IPS-20b (cell line): ENCODE measurements around the gene POLR3H.
A peak's percentile ranks its signal among the peaks of the same experiment; 100 is the strongest.
"Not testable (repeated sequence)": the region's sequence is repeated elsewhere in the genome, so short reads cannot be mapped to it uniquely, and the experiment has no call there.

Experiments used
- H3K27ac ChIP-seq: one replicate; pipeline ENCODE4 v1.5.1; 2013; ENCODE audit warnings: low read length
- H3K27me3 ChIP-seq: 2 replicates; pipeline ENCODE4 v1.6.1; 2013; ENCODE audit warnings: mild to moderate bottlenecking, low read length, inconsistent platforms; ENCODE audit not compliant: insufficient read depth
- H3K36me3 ChIP-seq: 2 replicates; pipeline ENCODE4 v1.6.1; 2013; ENCODE audit warnings: low read depth, mild to moderate bottlenecking, inconsistent platforms, low read length, moderate library complexity; ENCODE audit not compliant: insufficient read depth
- H3K4me1 ChIP-seq: 2 replicates; pipeline ENCODE4 v1.6.1; 2013; ENCODE audit warnings: mild to moderate bottlenecking, control low read depth, inconsistent platforms, low read length, moderate library complexity; ENCODE audit not compliant: insufficient read depth
- H3K4me3 ChIP-seq: 2 replicates; pipeline ENCODE4 v1.5.1; 2013; ENCODE audit warnings: mild to moderate bottlenecking, low read length, inconsistent platforms
- H3K9ac ChIP-seq: 2 replicates; pipeline ENCODE4 v1.6.1; 2013; ENCODE audit warnings: low read depth, mild to moderate bottlenecking, inconsistent platforms, low read length, moderate library complexity
- H3K9me3 ChIP-seq: 2 replicates; pipeline ENCODE4 v1.6.1; 2013; ENCODE audit warnings: mild to moderate bottlenecking, low read depth, low read length, inconsistent platforms; ENCODE audit not compliant: insufficient read depth

The POLR3H gene

DNA sequence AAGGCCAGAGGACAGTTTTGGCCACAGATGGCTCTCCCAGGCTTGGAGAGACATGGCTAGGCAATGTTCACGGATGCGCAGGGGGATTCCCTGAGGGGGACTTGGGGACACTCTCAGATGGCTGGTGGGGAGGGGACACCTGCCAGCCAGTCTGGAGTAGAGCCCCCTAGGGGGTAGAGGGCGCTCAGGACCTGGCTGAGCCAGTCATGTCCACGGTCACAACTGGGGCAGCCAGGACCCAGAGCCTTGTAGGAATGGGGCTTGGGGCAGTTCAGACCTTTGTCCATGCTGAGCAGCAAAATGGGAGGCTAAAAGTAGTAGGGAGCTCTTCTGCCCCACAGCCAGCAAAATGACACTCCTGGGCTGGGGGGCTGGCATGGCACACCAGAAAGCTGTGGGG is 18.2 kb upstream of the POLR3H start:
- H3K27me3 ChIP-seq: no peaks in the 10 kb centered on the region
- no peaks in the 10 kb centered on the region for H3K9me3 ChIP-seq
- peaks cover 25% of the 10 kb centered on the region for H3K4me1 ChIP-seq
- H3K27ac ChIP-seq: no peak overlapping the region
- H3K9ac ChIP-seq: no peak overlapping the region
- no peaks in the 10 kb centered on the region for H3K36me3 ChIP-seq
- no peak overlapping the region for H3K4me3 ChIP-seq

DNA sequence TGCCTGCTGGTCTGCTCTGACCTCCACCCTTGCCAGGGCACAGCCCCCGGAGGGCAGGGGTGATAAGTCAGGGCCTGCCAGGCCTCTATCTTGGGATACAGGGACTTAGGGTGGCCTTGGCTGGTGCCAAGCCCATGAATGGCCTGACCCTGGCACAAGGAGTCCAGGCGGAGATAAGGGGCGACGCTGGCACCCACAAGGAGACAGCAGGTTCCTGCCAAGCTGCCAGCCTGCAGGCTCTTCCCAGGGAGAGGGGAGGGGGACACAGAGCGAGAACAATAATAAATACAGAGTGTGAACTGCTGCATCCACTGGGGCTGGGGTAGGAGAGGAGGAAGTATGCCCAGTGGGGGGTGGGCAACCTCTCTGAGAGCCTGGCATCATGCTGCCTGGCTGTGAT is 17.5 kb upstream of the POLR3H start:
- Histone ChIP-seq H3K9ac (no peak overlapping the region), H3K4me1 (peaks cover 25% of the 10 kb centered on the region), H3K27ac (no peak overlapping the region), H3K36me3 (no peaks in the 10 kb centered on the region), H3K4me3 (0 out of 2 replicates have a peak overlapping the region, but pooled peaks have one; percentile 55), H3K9me3 (no peaks in the 10 kb centered on the region), H3K27me3 (no peaks in the 10 kb centered on the region)

DNA sequence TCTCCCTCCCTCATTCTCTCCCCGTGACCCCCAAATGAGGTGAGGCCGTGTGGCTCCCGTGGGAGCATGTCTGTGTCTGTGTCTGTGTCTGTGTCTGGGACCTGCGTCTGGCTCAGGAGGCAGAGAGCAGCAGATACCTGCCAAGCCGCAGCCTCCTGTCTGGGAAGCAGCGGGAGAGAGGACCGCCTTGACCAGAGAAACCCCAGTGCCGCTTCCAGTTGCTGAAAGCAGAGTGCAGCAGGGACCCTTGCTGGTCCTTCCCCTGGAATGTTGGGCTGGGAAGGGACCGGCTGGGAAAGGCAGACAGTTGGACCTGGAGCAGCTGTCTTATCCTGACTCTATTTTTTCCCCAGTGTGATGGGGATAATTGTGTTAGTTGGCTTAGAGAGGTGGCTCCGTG is 17.1 kb upstream of the POLR3H start:
- H3K9ac ChIP-seq: no peak overlapping the region
- H3K36me3 ChIP-seq: no peaks in the 10 kb centered on the region
- no peaks in the 10 kb centered on the region for H3K27me3 ChIP-seq
- H3K9me3 ChIP-seq: no peaks in the 10 kb centered on the region
- peaks cover 25% of the 10 kb centered on the region for H3K4me1 ChIP-seq
- H3K4me3 ChIP-seq: peak overlapping the region; percentile 55; the same call in 1 of the 2 replicates
- H3K27ac ChIP-seq: no peak overlapping the region

DNA sequence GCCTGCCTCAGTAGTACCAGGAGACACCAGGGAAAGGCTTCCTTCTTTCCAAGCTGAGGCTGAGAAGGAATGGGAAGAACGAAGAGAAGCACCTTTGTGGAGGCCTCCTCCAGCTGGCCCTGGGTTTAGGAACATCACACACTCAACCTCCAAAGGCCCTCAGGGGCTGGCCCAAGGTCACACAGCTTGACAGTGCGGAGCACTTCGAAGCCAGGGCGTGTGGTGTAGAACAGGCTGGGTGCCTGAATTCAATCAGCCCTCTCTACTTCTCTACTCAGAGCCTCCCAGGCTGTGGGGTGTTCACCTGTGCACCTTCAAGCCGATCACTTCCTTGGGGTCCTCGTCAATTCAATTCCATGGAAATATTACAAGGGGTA is 15.8 kb upstream of the POLR3H start:
- Histone ChIP-seq H3K27me3 (no peaks in the 10 kb centered on the region), H3K9me3 (no peaks in the 10 kb centered on the region), H3K27ac (no peak overlapping the region), H3K4me1 (peaks cover 25% of the 10 kb centered on the region), H3K9ac (peak overlapping the region; percentile 27; the same call in 1 of the 2 replicates), H3K4me3 (no peak overlapping the region), H3K36me3 (no peaks in the 10 kb centered on the region)

DNA sequence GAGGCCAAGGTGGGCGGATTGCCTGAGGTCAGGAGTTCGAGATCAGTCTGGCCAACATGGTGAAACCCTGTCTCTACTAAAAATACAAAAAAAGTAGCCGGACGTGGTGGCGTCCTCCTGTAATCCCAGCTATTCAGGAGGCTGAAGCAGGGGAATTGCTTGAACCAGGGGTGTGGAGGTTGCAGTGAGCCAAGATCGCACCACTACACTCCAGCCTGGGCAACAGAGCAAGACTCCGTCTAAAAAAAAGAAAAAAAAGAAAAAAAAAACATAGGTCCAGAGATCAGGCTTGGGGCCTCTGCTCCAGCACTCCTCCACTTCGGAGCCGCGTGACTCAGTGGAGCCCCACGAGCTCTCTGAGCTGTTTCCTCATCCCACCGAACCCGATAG is 14.0 kb upstream of the POLR3H start:
- not testable (repeated sequence) for H3K4me3 ChIP-seq, H3K9ac ChIP-seq, H3K36me3 ChIP-seq, H3K27ac ChIP-seq, H3K27me3 ChIP-seq, H3K9me3 ChIP-seq
- H3K4me1 ChIP-seq: peaks cover 25% of the 10 kb centered on the region

DNA sequence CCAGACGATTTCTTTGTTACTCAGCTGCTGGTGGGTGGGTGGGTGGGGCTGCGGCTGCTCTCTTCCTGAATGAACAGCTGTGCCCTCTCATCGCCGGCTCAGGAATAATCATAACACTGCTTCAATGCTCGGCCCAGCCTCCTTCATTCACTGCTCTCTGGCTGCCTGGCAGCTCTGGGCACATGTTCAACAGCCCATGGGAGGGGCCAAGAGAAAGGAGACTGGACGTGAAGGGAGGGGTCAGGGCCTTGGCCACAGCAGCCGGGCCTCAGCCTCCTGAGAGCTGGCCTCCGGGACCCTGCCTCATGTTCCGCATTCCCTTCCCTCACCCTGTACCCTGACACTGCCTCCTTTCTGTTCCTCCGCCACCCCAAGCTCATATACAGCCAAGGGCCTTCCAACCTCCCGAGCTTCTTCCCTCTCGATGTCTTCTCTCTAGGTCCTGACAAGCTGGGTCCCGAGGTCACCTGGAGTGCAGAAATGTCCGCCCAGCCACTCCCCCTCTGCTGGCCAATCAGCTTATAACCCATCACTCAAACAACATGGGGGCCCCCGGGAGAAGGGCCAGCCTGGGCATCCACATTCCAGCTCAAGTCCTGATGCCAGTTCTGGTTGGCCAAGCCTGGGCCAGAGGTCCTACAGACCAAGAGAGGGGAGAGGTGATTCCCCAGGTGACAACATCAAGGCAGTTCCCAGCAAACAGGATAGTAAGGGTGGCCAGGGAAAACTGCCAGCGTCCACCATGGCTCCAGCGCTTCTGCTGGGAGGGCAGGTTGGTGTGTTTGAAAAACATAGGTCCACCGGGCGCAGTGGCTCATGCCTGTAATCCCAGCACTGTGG is 13.4 kb upstream of the POLR3H start:
- Histone ChIP-seq H3K27ac (no peak overlapping the region), H3K27me3 (no peaks in the 10 kb centered on the region), H3K4me1 (peaks cover 22% of the 10 kb centered on the region), H3K36me3 (no peaks in the 10 kb centered on the region), H3K9me3 (no peaks in the 10 kb centered on the region), H3K9ac (0 out of 2 replicates have a peak overlapping the region, but pooled peaks have one; percentile 20), H3K4me3 (no peak overlapping the region)

DNA sequence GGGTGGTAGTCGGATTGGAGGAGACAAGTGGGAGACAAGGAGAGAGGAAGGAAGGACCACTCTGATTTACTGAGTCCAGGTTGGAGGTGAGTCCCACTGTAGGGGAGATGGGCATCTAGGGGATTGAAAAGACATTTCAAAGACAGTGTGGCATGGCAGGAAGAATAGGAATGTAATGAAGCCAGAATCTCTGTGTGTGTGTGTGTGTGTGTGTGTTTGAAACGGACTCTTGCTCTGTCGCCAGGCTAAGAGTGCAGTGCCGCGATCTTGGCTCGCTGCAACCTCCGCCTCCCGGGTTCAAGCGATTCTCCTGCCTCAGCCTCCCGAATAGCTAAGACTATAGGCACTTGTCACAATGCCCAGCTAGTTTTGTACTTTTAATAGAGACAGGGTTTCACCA is 12.3 kb upstream of the POLR3H start:
- Histone ChIP-seq H3K36me3 (no peaks in the 10 kb centered on the region), H3K4me1 (peaks cover 11% of the 10 kb centered on the region), H3K9me3 (no peaks in the 10 kb centered on the region), H3K9ac (no peak overlapping the region), H3K4me3 (no peak overlapping the region), H3K27ac (no peak overlapping the region), H3K27me3 (no peaks in the 10 kb centered on the region)

DNA sequence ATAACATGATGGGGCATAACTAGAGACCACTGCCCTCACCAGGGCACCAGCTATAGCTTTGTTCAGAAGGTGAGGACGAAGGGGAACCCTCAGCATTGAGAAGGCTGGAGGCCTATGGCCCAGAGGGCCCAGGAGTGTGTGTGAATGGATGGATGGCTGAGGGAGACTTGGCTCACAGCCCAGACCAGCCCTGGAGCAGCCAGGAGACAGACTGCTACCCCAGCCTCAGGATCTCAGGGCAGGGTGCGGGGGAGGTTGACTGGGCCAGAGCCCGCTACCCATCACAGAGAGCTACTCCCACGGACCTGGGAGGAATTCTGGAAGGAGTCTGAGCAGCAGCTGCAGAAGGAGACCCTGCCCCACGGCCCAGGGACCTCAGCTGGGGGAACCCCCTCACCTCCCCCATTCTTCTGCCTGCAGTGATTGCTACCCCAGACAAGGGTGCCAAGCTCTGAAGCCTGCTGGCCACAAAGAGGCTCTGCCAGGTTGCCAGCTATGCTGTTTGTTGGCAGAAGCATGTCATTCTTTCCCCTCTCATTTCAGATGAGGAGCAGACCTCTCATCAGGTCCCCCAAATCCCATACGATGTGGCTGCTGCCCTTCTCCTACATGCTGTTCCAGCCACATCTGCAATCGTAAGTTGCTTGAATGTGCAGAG is 11.2 kb upstream of the POLR3H start:
- H3K27ac ChIP-seq: no peak overlapping the region
- no peaks in the 10 kb centered on the region for H3K27me3 ChIP-seq
- no peak overlapping the region for H3K9ac ChIP-seq
- no peak overlapping the region for H3K4me3 ChIP-seq
- peaks cover 5% of the 10 kb centered on the region for H3K4me1 ChIP-seq
- H3K9me3 ChIP-seq: no peaks in the 10 kb centered on the region
- no peaks in the 10 kb centered on the region for H3K36me3 ChIP-seq

DNA sequence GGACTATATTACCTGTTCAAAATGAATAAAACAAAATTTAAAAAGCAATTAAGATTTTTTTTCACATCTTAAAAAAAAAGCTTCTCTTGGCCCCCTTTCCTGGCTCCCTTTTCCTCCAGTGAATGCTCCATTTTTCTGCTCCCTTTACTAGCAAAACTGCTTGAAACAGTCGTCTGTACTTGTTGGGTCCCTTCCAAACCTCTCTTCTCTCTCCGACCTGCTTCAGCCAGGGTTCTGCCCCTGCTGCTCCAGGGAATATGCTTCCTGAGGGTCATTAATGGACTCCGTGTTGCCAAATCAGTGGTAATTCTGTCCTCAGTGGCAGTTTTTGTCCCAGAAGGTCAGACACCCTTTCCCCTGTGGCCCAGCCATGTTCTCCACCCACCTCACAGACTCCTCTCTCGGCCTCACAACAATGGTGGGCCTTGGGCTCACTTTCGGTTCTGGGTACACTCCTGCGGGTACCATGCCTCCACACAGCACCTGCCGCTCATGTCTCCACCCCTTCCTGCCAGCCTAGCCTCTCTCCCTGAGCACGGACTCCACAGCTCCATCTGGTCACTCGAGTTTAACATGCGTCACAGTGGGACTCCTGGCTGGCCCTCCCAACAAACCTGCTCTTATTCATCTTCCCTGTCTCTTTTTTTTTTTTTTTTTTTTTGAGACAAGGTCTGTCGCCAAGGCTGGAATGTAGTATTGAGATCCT is 7.8 kb upstream of the POLR3H start:
- H3K4me1 ChIP-seq: no peaks in the 10 kb centered on the region
- H3K36me3 ChIP-seq: no peaks in the 10 kb centered on the region
- H3K4me3 ChIP-seq: no peak overlapping the region
- H3K9me3 ChIP-seq: no peaks in the 10 kb centered on the region
- no peak overlapping the region for H3K27ac ChIP-seq
- no peaks in the 10 kb centered on the region for H3K27me3 ChIP-seq
- no peak overlapping the region for H3K9ac ChIP-seq

DNA sequence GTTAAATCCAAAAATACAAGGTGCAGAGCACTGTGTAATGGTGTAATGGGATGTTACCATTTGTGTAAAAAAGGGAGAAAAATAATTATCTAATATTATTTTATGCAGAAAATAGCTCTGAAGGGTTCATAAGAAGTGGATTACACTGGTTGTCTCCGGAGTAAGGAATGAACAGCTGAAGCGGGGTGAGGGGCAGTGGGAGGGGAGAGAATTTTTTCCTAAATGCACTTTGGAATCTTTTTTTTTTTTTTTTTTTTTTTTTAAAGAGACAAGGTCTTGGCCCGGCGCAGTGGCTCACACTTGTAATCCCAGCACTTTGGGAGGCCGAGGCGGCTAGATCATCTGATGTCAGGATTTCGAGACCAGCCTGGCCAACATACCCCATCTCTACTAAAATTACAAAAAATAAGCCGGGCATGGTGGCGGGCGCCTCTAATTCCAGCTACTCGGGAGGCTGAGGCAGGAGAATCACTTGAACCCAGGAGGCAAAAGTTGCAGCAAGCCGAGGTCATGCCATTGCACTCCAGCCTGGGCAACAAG is 6.8 kb upstream of the POLR3H start:
- no peaks in the 10 kb centered on the region for H3K27me3 ChIP-seq
- H3K4me1 ChIP-seq: no peaks in the 10 kb centered on the region
- H3K36me3 ChIP-seq: no peaks in the 10 kb centered on the region
- H3K9ac ChIP-seq: no peak overlapping the region
- H3K9me3 ChIP-seq: no peaks in the 10 kb centered on the region
- no peak overlapping the region for H3K27ac ChIP-seq
- H3K4me3 ChIP-seq: no peak overlapping the region

DNA sequence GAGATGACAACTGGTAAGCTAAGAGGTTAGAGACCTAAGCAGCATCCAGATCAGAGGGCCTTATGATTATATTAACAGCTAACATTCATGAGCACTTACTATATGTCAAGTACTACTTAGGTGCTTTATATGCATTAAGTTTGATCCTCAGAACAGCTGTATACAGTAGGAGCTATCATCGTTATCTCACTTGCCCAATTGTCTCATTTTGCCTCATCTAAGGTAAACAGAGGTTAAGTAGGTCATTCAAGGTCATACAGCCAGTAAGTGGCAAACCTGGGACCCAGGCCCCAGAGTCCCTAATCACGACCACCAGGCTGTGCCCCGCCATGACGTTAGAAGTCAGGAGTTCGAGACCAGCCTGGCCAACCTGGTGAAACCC is 4.6 kb upstream of the POLR3H start:
- H3K27ac ChIP-seq: no peak overlapping the region
- no peaks in the 10 kb centered on the region for H3K36me3 ChIP-seq
- H3K4me1 ChIP-seq: no peaks in the 10 kb centered on the region; the same call in 1 of the 2 replicates
- H3K9ac ChIP-seq: no peak overlapping the region
- no peak overlapping the region for H3K4me3 ChIP-seq
- H3K27me3 ChIP-seq: 0 out of 2 replicates have a peak, but pooled peaks cover 5% of the 10 kb centered on the region
- H3K9me3 ChIP-seq: no peaks in the 10 kb centered on the region
